IMR-90 (cell line): Measurements from ENCODE around the gene MAP3K3. TPM values are rescaled to one million over a fixed set of nuclear protein-coding genes. Genes with fewer than 3 reads are reported as not detected.

Experiments used
- ATAC-seq: fragments of 200-7000 bp; cut with Tn5 transposase; 2 replicates; pipeline ENCODE4 v1.9.1; 2020; ENCODE audit warnings: low read depth, mild to moderate bottlenecking, moderate library complexity
- BruUV-seq: library from RNA; stranded (reverse); fragments of 400-500 nt; replicated peaks from 2 replicates; lab custom pipeline; 2021; lab: Mats Ljungman, UMichigan
- CTCF ChIA-PET: fragments of 300-600 bp; formaldehyde crosslinking; extraction: SDS; loops from one replicate; lab custom pipeline; 2021; ENCODE audit warnings: antibody characterized with exemption; lab: Yijun Ruan, JAX
- POLR2A ChIA-PET: fragments of 300-600 bp; sonication (Branson Sonifier 250); formaldehyde crosslinking; loops from one replicate; lab custom pipeline; 2022; ENCODE audit warnings: antibody characterized with exemption; ENCODE audit not compliant: unreplicated experiment; lab: Charles Lee
- DNase-seq: peaks from one replicate; pipeline ENCODE4 v3.0.0; 2013
- H2AFZ ChIP-seq: replicated peaks from 2 replicates; pipeline ENCODE3; 2013; ENCODE audit warnings: low read length, mild to moderate bottlenecking; ENCODE audit not compliant: poor library complexity
- H2AK5ac ChIP-seq: 2 replicates; pipeline ENCODE4 v1.6.1; 2013; ENCODE audit warnings: low read depth, low read length, inconsistent platforms
- H2AK9ac ChIP-seq: replicated peaks from 2 replicates; pipeline ENCODE3; 2013; ENCODE audit warnings: mild to moderate bottlenecking, low read depth, low read length, moderate library complexity; ENCODE audit not compliant: poor library complexity
- H2BK120ac ChIP-seq: 2 replicates; pipeline ENCODE4 v1.6.1; 2013; ENCODE audit warnings: low read depth, low read length, inconsistent platforms
- H2BK15ac ChIP-seq: 3 replicates; pipeline ENCODE4 v1.6.1; 2013; ENCODE audit warnings: low read depth, low read length, inconsistent platforms
- H2BK20ac ChIP-seq: 2 replicates; pipeline ENCODE4 v1.6.1; 2013; ENCODE audit warnings: low read depth, mild to moderate bottlenecking, inconsistent platforms, low read length, moderate library complexity
- H2BK5ac ChIP-seq: 2 replicates; pipeline ENCODE4 v1.6.1; 2013; ENCODE audit warnings: mild to moderate bottlenecking, low read depth, low read length, inconsistent platforms; ENCODE audit not compliant: poor library complexity, severe bottlenecking
- H3K14ac ChIP-seq: replicated peaks from 2 replicates; pipeline ENCODE4 v1.6.1; 2013; ENCODE audit warnings: low read depth, low read length, inconsistent platforms
- H3K18ac ChIP-seq: 2 replicates; pipeline ENCODE4 v1.6.1; 2013; ENCODE audit warnings: low read depth, low read length, control low read depth
- H3K23ac ChIP-seq: 2 replicates; pipeline ENCODE4 v1.6.1; 2013; ENCODE audit warnings: low read depth, low read length, inconsistent platforms
- H3K27ac ChIP-seq: 2 replicates; pipeline ENCODE4 v1.5.1; 2013; ENCODE audit warnings: mild to moderate bottlenecking, control low read depth, low read length; ENCODE audit not compliant: insufficient read depth
- H3K27me3 ChIP-seq: 2 replicates; pipeline ENCODE4 v1.6.1; 2013; ENCODE audit warnings: low read length; ENCODE audit not compliant: control insufficient read depth, insufficient read depth
- H3K36me3 ChIP-seq: 2 replicates; pipeline ENCODE4 v1.6.1; 2013; ENCODE audit warnings: low read length, mixed read lengths; ENCODE audit not compliant: control insufficient read depth, insufficient read depth
- H3K4ac ChIP-seq: 2 replicates; pipeline ENCODE4 v1.6.1; 2013; ENCODE audit warnings: low read depth, low read length, inconsistent platforms
- H3K4me1 ChIP-seq: 2 replicates; pipeline ENCODE4 v1.6.1; 2013; ENCODE audit warnings: low read length, mixed read lengths; ENCODE audit not compliant: control insufficient read depth, insufficient read depth
- H3K4me2 ChIP-seq: 2 replicates; pipeline ENCODE4 v1.6.1; 2013; ENCODE audit warnings: low read depth, mild to moderate bottlenecking, control low read depth, low read length, moderate library complexity
- H3K4me3 ChIP-seq: 2 replicates; pipeline ENCODE4 v1.5.1; 2013; ENCODE audit warnings: low read depth, mild to moderate bottlenecking, control low read depth, low read length, moderate library complexity; ENCODE audit not compliant: insufficient read depth
- H3K56ac ChIP-seq: 2 replicates; pipeline ENCODE4 v1.6.1; 2013; ENCODE audit warnings: low read length, inconsistent platforms; ENCODE audit not compliant: insufficient read depth; ENCODE audit errors: extremely low read depth
- H3K79me1 ChIP-seq, 2 experiments: 2 replicates each; pipeline ENCODE4 v1.6.1; 2013; ENCODE audit warnings: low read length in 2 of 2, inconsistent platforms in 1 of 2, low read depth in 1 of 2
- H3K9ac ChIP-seq: 2 replicates; pipeline ENCODE4 v1.6.1; 2013; ENCODE audit warnings: low read depth, low read length, control low read depth
- H3K9me1 ChIP-seq: 2 replicates; pipeline ENCODE4 v1.6.1; 2013; ENCODE audit warnings: low read length, inconsistent platforms; ENCODE audit not compliant: insufficient read depth
- H3K9me3 ChIP-seq: 2 replicates; pipeline ENCODE4 v1.6.1; 2013; ENCODE audit warnings: low read length; ENCODE audit not compliant: control insufficient read depth, insufficient read depth
- H4K20me1 ChIP-seq: 2 replicates; pipeline ENCODE4 v1.6.1; 2013; ENCODE audit warnings: low read length, inconsistent platforms; ENCODE audit not compliant: insufficient read depth
- H4K5ac ChIP-seq: 2 replicates; pipeline ENCODE4 v1.6.1; 2013; ENCODE audit warnings: mild to moderate bottlenecking, low read depth, low read length, control low read depth
- H4K8ac ChIP-seq, 2 experiments: 2 replicates each; pipeline ENCODE4 v1.6.1; 2013; ENCODE audit warnings: low read depth in 2 of 2, low read length in 2 of 2, control low read depth in 1 of 2, inconsistent platforms in 1 of 2
- H4K91ac ChIP-seq: 2 replicates; pipeline ENCODE4 v1.6.1; 2013; ENCODE audit warnings: low read depth, low read length, inconsistent platforms; ENCODE audit not compliant: insufficient read depth
- BHLHE40 ChIP-seq: fragments of 150-350 bp; IDR thresholded peaks from 2 replicates; pipeline ENCODE4 v1.6.1; 2016; ENCODE audit warnings: mild to moderate bottlenecking, low read depth, low read length
- CHD1 ChIP-seq: IDR thresholded peaks from 2 replicates; pipeline ENCODE4 v1.6.1; 2012; ENCODE audit warnings: low read depth, low read length, improper control_type of control experiment
- MAFK ChIP-seq: IDR thresholded peaks from 2 replicates; pipeline ENCODE4 v1.6.1; 2012; ENCODE audit warnings: low read depth, low read length, improper control_type of control experiment
- MAZ ChIP-seq: IDR thresholded peaks from 2 replicates; pipeline ENCODE4 v1.6.1; 2012; ENCODE audit warnings: low read depth, mild to moderate bottlenecking, low read length, improper control_type of control experiment, moderate library complexity, borderline replicate concordance
- RCOR1 ChIP-seq: IDR thresholded peaks from 2 replicates; pipeline ENCODE4 v1.6.1; 2012; ENCODE audit warnings: mild to moderate bottlenecking, low read length, improper control_type of control experiment; ENCODE audit not compliant: insufficient replicate concordance
- SMC3 ChIP-seq: fragments of 150-350 bp; IDR thresholded peaks from 2 replicates; pipeline ENCODE4 v1.6.1; 2016; ENCODE audit warnings: low read depth, mild to moderate bottlenecking, antibody characterized with exemption, low read length, moderate library complexity
- WGBS, 2 experiments: methylation state at CpG; one replicate each; pipeline versions ENCODE4 v1.1.5 to v1.1.7; 2013; ENCODE audit warnings: missing lambda C conversion rate in 2 of 2; ENCODE audit not compliant: insufficient read length in 1 of 2; ENCODE audit errors: extremely low coverage in 2 of 2; 5-methylcytosine and 5-hydroxymethylcytosine counted together
- dilution Hi-C: fragments of 300-500 bp; cut with HindIII; formaldehyde crosslinking; loops from one replicate; pipeline ENCODE4 v1.14.3; 2018; ENCODE audit warnings: low sequenced_read_pairs; ENCODE audit not compliant: unreplicated experiment
- in situ Hi-C: fragments of 300-500 bp; cut with MboI; formaldehyde crosslinking; loops from 3 replicates; pipeline ENCODE4 v1.14.3; 2019; ENCODE audit warnings: low sequenced_read_pairs, inconsistent platforms, mixed read lengths
- intact Hi-C: fragments of 100-400 bp; cut with micrococcal nuclease; formaldehyde crosslinking; loops from 2 replicates; pipeline ENCODE4 v1.10.0; 2022
- polyA plus RNA-seq, 3 experiments: library from polyadenylated mRNA; depleted of rRNA; stranded (reverse); fragments of >200 nt; gene quantifications; 2 replicates each; pipeline ENCODE4 v1.2.3, GENCODE V29; 2012; ENCODE audit warnings: low replicate concordance in 1 of 3
- total RNA-seq: library from RNA; depleted of rRNA; stranded (reverse); fragments of >200 nt; gene quantifications from 2 replicates; pipeline ENCODE4 v1.2.3, GENCODE V29; 2012
- TF ChIP-seq, protein P1 (sequence below): fragments of 150-350 bp; IDR thresholded peaks from 2 replicates; pipeline ENCODE4 v1.6.1; 2016; ENCODE audit warnings: low read depth, mild to moderate bottlenecking, low read length, moderate library complexity, borderline replicate concordance

The MAP3K3 gene
- total and polyA plus RNA-seq, 2 of the 4 experiments (the other 2 are of a cell fraction) = 19.1 to 25.6 TPM

DNA sequence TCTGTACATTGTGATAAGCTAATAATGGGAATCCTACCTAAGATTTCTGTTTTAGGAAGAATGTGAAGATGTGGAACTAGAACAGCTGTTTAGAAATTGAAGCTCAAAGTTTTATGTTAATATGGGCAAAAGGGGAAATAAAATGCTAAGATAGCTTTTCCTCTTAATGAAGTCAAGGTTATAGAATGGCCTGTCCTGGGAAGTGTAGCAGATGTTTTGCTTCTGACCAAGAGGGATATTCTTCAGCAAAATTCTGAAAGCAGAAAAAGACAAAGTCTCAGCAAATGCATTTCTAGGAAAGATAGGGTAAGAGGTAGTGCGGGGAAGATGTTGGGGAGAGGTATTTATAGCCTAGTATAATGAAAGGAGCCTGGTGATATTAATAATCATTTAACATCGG is 13.1 kb downstream of the MAP3K3 start:
- intact Hi-C loops (no loop called here), dilution Hi-C loops (no loop called here), in situ Hi-C loops (no loop called here)
- POLR2A ChIA-PET = no interaction called here
- no peaks in the 10 kb centered on the region for H3K27me3 ChIP-seq
- H3K14ac ChIP-seq = no peak overlapping the region
- no peaks in the 10 kb centered on the region for H3K9me3 ChIP-seq
- DNase-seq = no peak
- WGBS, 2 experiments = 100% methylated on average over 1 of the region's 2 CpGs; no CpG with 5 or more reads in 1 of the 2 experiments
- no peak overlapping the region for H3K23ac ChIP-seq
- ATAC-seq = no peak
- no peak overlapping the region for H2BK20ac ChIP-seq
- no peak overlapping the region for H2BK120ac ChIP-seq
- H2AK5ac ChIP-seq = no peak overlapping the region
- H3K4ac ChIP-seq = no peak overlapping the region
- peaks cover 10% of the 10 kb centered on the region; the same call in 1 of the 2 replicates for H3K9me1 ChIP-seq
- no peak for TF ChIP-seq RCOR1
- TF ChIP-seq MAZ = no peak
- no peak for TF ChIP-seq MAFK
- no peak for TF ChIP-seq CHD1
- TF ChIP-seq, protein P1, sequence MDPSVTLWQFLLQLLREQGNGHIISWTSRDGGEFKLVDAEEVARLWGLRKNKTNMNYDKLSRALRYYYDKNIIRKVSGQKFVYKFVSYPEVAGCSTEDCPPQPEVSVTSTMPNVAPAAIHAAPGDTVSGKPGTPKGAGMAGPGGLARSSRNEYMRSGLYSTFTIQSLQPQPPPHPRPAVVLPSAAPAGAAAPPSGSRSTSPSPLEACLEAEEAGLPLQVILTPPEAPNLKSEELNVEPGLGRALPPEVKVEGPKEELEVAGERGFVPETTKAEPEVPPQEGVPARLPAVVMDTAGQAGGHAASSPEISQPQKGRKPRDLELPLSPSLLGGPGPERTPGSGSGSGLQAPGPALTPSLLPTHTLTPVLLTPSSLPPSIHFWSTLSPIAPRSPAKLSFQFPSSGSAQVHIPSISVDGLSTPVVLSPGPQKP = no peak
- no peak for TF ChIP-seq BHLHE40
- no peak for TF ChIP-seq SMC3
- BruUV-seq = no TSS peak
- CTCF ChIA-PET = no interaction called here
- H4K20me1 ChIP-seq = 0 out of 2 replicates have a peak, but pooled peaks cover 4% of the 10 kb centered on the region
- no peak overlapping the region for H3K56ac ChIP-seq
- no peak overlapping the region for H2AK9ac ChIP-seq
- H2AFZ ChIP-seq = no peak overlapping the region
- H4K5ac ChIP-seq = no peak overlapping the region
- H2BK5ac ChIP-seq = no peak overlapping the region
- no peak overlapping the region for H3K4me3 ChIP-seq
- H4K8ac ChIP-seq = no peak overlapping the region
- peaks cover 14% of the 10 kb centered on the region for H3K36me3 ChIP-seq
- H3K27ac ChIP-seq = no peak overlapping the region
- H3K4me1 ChIP-seq = peaks cover 5% of the 10 kb centered on the region
- peaks cover 19 to 29% of the 10 kb centered on the region in 2 experiments; a peak in 3 of 4 replicates for H3K79me1 ChIP-seq
- H2BK15ac ChIP-seq = no peak overlapping the region
- H3K4me2 ChIP-seq = no peak overlapping the region
- H3K18ac ChIP-seq = no peak overlapping the region
- no peak overlapping the region for H3K9ac ChIP-seq
- H4K91ac ChIP-seq = no peak overlapping the region
